Inflammatory macrophage (primary cell): ENCODE results near the gene RGS19.
"Not testable (repeated sequence)": the region's sequence is repeated elsewhere in the genome, so short reads cannot be mapped to it uniquely, and the experiment has no call there.

Experiments
- DNase-seq, 2 donors: peaks; one replicate each; pipeline ENCODE4 v3.0.0-alpha.2; 2020 to 2022
- total RNA-seq, 18 experiments: gene quantifications; one replicate each; lab custom pipeline; 2026; ENCODE audit warnings: mixed read lengths in 6 of 18, inconsistent platforms in 2 of 18; lab: John Stamatoyannopoulos, UW

RGS19 gene, protein sequence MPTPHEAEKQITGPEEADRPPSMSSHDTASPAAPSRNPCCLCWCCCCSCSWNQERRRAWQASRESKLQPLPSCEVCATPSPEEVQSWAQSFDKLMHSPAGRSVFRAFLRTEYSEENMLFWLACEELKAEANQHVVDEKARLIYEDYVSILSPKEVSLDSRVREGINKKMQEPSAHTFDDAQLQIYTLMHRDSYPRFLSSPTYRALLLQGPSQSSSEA
- 10.0 to 94.3 (median 53.9) reads per million in 18 experiments for total RNA-seq

DNA sequence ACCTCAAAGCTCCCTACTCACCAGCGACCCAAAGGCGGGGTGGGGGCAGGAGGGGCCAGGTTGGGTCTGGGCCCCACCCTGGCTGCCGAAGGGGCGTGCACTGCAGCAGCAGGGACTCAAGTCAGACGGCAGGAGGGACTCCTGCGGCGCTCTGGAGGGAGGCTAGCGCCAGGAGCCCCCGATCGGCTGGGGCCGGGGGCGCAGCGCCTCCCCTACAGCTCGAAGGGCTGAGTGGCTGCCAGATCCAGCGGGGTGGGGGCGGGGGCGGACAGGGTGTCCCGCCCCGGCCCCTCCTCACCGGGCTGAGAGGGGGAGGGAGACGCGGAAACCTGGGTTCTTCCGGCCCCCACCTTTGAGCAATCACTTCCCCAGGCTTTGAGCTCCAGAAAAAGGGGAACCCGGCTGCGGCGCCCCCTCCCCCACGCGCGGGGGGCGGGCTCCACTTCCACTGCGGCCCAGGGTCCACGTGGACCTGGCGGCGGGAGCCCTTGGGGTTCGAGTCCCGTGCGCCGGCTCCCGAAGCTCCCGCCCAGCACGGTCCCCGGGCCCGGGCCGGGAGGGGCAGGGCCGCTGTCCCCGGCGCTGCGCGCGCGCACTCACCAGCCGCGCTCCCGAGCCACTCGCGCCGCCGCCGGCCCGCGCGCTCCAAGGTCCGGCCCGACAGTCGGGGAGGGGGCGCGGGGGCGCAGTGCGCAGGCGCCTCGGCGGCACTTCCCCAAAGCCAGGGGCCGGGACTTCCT, at the start of gene RGS19:
Gene RGS19, minus strand, starts transcription at position 246 of the 740 bp plus-strand sequence. CDS start 2,632 bp downstream, outside the sequence.
- peak; percentile 94 to 97 for DNase-seq

- DNase-seq, result not testable (repeated sequence)
Observed at GRCh38 chr20:64123517-64123916, 44.2 kb upstream of the RGS19 start.

GRCh38 chr20:64122927-64123326, 43.6 kb upstream of the RGS19 start:
- DNase-seq, result not testable (repeated sequence)

DNA sequence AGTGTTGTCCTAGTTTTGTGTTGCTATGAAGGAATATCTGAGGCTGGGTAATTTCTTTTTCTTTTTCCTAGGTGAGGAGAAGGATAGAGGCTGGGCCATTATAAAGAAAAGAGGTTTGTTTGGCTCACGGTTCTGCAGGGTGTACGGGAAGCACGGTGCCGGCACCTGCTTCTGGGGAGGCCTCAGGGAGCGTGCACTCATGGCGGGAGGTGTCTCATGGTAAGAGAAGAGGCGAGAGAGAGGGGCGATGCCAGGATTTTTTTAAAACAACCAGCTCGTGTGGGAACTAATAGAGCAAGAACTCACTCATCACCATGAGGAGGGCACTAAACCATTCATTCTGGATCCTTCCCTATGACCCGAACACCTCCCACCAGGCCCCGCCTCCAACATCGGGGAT, 42.3 kb upstream of the RGS19 start:
- DNase-seq, result no peak

GRCh38 chr20:64119681-64120341, 40.5 kb upstream of the RGS19 start:
- no peak for DNase-seq

GRCh38 chr20:64119301-64119680, 40.0 kb upstream of the RGS19 start:
- DNase-seq, result no peak

- not testable (repeated sequence) for DNase-seq
Observed at GRCh38 chr20:64117432-64117777, 38.1 kb upstream of the RGS19 start.

GRCh38 chr20:64116541-64117431, 37.5 kb upstream of the RGS19 start:
- no peak for DNase-seq

DNA sequence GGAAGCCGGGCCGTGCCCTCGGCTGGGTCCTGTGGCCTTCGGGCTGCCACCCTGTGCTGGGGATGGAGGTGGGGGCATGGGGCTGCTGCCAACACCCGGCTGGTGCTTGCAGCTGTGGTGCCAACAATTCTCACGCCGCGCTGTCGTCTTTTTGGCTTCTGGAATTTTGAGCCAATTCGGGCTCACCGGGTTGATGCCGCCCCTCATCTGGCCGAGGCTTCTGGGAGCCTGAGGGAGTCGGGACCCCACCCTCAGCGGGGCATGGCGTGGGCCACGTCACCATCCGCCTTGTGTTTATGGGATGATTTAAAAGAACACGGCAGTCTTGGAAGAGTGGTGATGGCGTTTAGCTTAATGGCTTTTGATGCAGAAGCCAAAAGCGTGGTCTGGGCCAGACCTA, 36.7 kb upstream of the RGS19 start:
- no peak for DNase-seq

GRCh38 chr20:64115171-64115911, 36.0 kb upstream of the RGS19 start:
- no peak for DNase-seq

- DNase-seq, result no peak
Observed at GRCh38 chr20:64114356-64114971, 35.1 kb upstream of the RGS19 start.

DNA sequence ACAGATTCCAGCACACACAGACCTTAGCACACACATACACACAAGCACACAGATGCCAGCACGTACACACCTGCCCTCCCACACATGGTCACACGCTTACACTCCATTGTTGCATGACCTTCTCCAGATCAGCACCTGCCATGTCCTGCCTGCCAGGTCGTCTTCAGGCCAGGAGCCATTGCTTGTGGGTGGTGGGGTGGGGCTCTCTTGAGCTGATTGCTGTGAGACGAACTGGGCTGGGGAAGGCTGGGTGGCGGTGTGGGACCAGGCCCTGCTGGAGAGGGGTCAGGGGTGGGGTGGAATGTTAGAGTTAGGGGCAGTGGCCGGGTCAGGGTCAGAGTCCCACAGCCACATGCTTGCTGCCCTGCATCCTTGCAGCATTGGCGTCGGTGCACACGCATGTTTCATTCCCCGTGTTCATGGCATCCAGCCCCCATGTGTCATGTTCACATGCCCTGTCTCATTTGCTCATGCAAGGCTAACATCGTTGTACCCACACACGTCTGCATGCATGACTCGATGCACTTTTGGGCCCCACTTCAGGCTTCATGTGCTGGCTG, 34.6 kb upstream of the RGS19 start:
- no peak for DNase-seq

- DNase-seq, result no peak
Observed at GRCh38 chr20:64113444-64113775, 34.1 kb upstream of the RGS19 start.

DNA sequence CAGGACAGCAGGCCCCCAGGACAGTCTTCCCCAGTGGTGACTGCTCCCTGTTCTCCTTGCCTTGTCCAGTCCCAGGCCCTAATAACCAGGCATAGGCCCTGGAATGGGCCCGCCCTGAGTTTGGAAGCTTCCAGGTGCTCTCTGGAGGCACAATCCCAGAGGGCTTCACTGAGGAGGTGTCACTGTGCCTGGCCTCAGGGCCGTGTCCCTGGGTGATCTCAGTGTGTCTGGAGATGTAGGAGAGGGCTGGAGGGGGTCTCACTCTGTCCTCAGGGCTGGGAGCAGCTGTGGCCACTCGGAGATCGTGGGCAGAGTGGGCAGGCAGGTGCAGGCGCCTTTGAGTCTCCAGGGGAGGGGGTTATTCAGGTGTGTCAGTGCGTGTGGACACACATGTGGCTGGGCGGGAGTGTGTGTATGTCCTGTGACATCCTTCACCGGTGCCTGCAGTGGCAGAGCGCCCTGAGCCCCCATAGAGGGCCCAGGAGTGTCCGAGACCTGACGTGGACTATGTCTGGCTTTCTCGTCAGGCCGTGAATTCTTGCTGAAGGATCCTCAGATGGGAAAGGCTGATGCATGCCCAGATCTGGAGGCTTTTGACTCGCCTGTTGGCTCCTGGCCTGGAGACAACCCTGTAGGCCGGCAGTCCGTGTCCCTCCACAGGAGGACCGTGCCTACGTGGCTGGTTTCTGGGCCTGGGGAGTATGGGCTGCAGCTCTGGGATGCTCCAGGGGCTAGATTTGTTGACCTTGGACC, 33.5 kb upstream of the RGS19 start:
- DNase-seq, result no peak

DNA sequence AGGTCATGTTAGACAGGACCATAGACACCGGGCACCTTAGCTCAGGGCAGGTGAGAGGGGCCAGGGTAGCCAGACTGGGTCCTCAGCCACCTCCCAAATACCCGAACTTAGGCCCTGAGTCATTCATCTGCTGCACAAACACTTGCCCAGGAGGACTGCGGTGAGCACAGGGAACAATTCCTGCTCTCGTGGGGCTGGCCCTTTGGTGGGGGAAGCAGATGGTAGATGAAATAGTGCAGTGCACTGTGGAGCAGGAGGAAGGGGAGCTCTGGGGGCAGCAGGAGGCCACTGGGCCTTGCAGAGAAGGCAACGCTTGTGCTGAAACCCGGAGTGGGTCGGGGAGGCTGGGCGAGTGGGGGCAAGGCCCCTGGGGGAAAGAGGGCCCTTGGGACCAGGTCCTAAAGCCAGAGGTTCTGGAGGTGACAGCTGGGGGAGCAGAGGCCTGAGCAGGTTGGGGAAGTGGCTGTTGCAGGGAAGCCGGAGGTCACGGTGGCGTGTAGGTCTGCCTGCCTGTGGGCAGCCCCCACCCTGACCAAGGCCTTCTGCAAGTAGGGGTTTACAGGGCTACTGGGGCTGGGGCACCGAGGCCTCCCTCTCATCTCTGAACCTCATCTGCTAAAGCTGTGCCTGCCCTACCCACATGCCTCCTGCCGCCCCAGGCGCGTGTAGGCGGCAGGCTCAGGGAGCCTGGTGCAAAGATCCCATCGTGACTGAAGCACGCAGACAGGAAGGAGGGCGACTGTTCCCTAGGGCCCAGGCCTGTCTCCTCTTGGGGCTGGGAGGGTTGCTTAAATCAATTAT, 32.7 kb upstream of the RGS19 start:
- peak; percentile 40 to 74 for DNase-seq

DNA sequence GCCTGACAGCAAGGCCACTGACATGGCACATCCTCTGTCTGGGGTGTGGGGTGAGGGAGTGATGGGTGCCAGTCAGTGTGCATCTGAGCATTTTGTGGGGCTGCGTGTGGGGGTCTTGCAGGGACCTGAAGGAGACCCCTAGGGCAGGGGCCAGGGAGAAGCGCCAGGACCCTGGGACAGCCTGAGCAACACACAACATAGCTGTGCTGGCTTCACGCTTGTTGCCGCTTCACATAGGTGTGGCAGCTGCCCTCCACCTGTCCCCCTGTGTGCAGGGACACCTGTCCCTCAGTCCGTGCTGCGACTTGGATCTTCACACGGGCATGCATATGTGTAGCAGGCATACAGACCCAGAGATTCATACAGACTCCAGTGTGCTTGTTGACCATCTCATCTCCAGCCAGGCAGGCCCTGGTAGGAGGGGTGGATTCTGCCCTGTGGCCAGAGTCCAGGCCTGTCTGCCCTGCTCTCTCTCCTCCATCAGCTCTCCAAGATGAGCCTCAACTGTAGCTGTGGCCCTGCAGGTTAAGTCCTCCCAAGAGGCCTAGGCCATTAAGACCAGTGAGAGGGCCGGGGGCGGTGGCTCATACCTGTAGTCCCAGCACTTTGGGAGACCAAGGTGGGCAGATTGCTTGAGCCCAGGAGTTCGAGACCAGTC, 31.2 kb upstream of the RGS19 start:
- no peak for DNase-seq

- no peak for DNase-seq
Observed at GRCh38 chr20:64109831-64110391, 30.6 kb upstream of the RGS19 start.
